Measurements from ENCODE around the gene MISP3.
"Not testable (repeated sequence)": the region's sequence is repeated elsewhere in the genome, so short reads cannot be mapped to it uniquely, and the experiment has no call there.

The MISP3 gene

GRCh38 chr19:14072535-14073260 is at the start of gene MISP3:
Gene MISP3, plus strand, starts transcription at chr19:14072786. Its CDS starts 524 bp downstream, at chr19:14073310.
- TF ChIP-seq CTCF (IDR thresholded peaks at IDR 0.05; ENCODE audit: poor library complexity, severe bottlenecking), result no peak
- peak; percentile 12; the same call in 1 of the 3 replicates for ATAC-seq (ENCODE audit: low read depth)
- no peak for DNase-seq (ENCODE audit: low spot score)
- Histone ChIP-seq H3K4me3 (ENCODE audit: severe bottlenecking) (peak within 1 kb of the TSS; percentile 62), H3K27ac (ENCODE audit: poor library complexity, severe bottlenecking) (peak within 1 kb of the TSS; percentile 32), H3K4me1 (ENCODE audit: insufficient read depth, poor library complexity, severe bottlenecking) (no peaks in the 10 kb centered on the region), H3K27me3 (ENCODE audit: insufficient read depth, poor library complexity, severe bottlenecking) (peaks cover 8% of the 10 kb centered on the region), H3K36me3 (ENCODE audit: low read depth) (no peaks in the 10 kb centered on the region), H3K9me3 (ENCODE audit: severe bottlenecking) (no peaks in the 10 kb centered on the region)

GRCh38 chr19:14023404-14024235 is 49.0 kb upstream of the MISP3 start:
- Histone ChIP-seq H3K36me3 (ENCODE audit: low read depth) (no peaks in the 10 kb centered on the region), H3K9me3 (ENCODE audit: severe bottlenecking) (no peaks in the 10 kb centered on the region), H3K27me3 (ENCODE audit: insufficient read depth, poor library complexity, severe bottlenecking) (no peaks in the 10 kb centered on the region), H3K4me1 (ENCODE audit: insufficient read depth, poor library complexity, severe bottlenecking) (no peaks in the 10 kb centered on the region), H3K4me3 (ENCODE audit: severe bottlenecking) (no peak overlapping the region), H3K27ac (ENCODE audit: poor library complexity, severe bottlenecking) (no peak overlapping the region)
- ATAC-seq (ENCODE audit: low read depth), result peak; percentile 71; the same call in 2 of the 3 replicates
- no peak for DNase-seq (ENCODE audit: low spot score)
- peak; percentile 49 for TF ChIP-seq CTCF (IDR thresholded peaks at IDR 0.05; ENCODE audit: poor library complexity, severe bottlenecking)

- not testable (repeated sequence) for ATAC-seq (ENCODE audit: low read depth); H3K4me3 ChIP-seq (ENCODE audit: severe bottlenecking); H3K9me3 ChIP-seq (ENCODE audit: severe bottlenecking); DNase-seq (ENCODE audit: low spot score); H3K36me3 ChIP-seq (ENCODE audit: low read depth); H3K27ac ChIP-seq (ENCODE audit: poor library complexity, severe bottlenecking); H3K27me3 ChIP-seq (ENCODE audit: insufficient read depth, poor library complexity, severe bottlenecking); H3K4me1 ChIP-seq (ENCODE audit: insufficient read depth, poor library complexity, severe bottlenecking)
These were observed 45.9 kb upstream of the MISP3 start for GRCh38 chr19:14026652-14027192.

GRCh38 chr19:14027856-14028450 is 44.6 kb upstream of the MISP3 start, which contains the start of gene RLN3:
Gene RLN3, plus strand, starts transcription at chr19:14028148. Its CDS starts 57 bp downstream, at chr19:14028205.
- ATAC-seq (ENCODE audit: low read depth), result no peak
- no peak for TF ChIP-seq CTCF (IDR thresholded peaks at IDR 0.05; ENCODE audit: poor library complexity, severe bottlenecking)
- Histone ChIP-seq H3K36me3 (ENCODE audit: low read depth) (no peaks in the 10 kb centered on the region), H3K27ac (ENCODE audit: poor library complexity, severe bottlenecking) (no peak within 1 kb of the TSS), H3K27me3 (ENCODE audit: insufficient read depth, poor library complexity, severe bottlenecking) (no peaks in the 10 kb centered on the region), H3K9me3 (ENCODE audit: severe bottlenecking) (no peaks in the 10 kb centered on the region), H3K4me1 (ENCODE audit: insufficient read depth, poor library complexity, severe bottlenecking) (no peaks in the 10 kb centered on the region), H3K4me3 (ENCODE audit: severe bottlenecking) (no peak within 1 kb of the TSS)
- no peak for DNase-seq (ENCODE audit: low spot score)

GRCh38 chr19:14028901-14029300 is 43.7 kb upstream of the MISP3 start:
- no peaks in the 10 kb centered on the region for H3K36me3 ChIP-seq (ENCODE audit: low read depth)
- H3K9me3 ChIP-seq (ENCODE audit: severe bottlenecking), result no peaks in the 10 kb centered on the region

More at GRCh38 chr19:14028901-14029300, 43.7 kb upstream of the MISP3 start:
- ATAC-seq (ENCODE audit: low read depth), result no peak
- no peak overlapping the region for H3K27ac ChIP-seq (ENCODE audit: poor library complexity, severe bottlenecking)
- H3K4me1 ChIP-seq (ENCODE audit: insufficient read depth, poor library complexity, severe bottlenecking), result no peaks in the 10 kb centered on the region
- TF ChIP-seq CTCF (IDR thresholded peaks at IDR 0.05; ENCODE audit: poor library complexity, severe bottlenecking), result no peak
- no peak for DNase-seq (ENCODE audit: low spot score)
- no peak overlapping the region for H3K4me3 ChIP-seq (ENCODE audit: severe bottlenecking)
- no peaks in the 10 kb centered on the region for H3K27me3 ChIP-seq (ENCODE audit: insufficient read depth, poor library complexity, severe bottlenecking)
